DND-41 (cell line): ENCODE measurements around the gene CRY1.

Source experiments
- EZH2 ChIP-seq: IDR thresholded peaks from 3 replicates; pipeline ENCODE4 v1.6.1; 2012; ENCODE audit warnings: borderline replicate concordance, low read depth, mild to moderate bottlenecking, moderate library complexity, low read length, inconsistent platforms; ENCODE audit not compliant: severe bottlenecking
- TF ChIP-seq, protein P1 (sequence below): IDR thresholded peaks from 2 replicates; pipeline ENCODE4 v1.5.1; 2012; ENCODE audit warnings: borderline replicate concordance, low read length, moderate library complexity, mild to moderate bottlenecking; ENCODE audit not compliant: poor library complexity, severe bottlenecking; ENCODE audit errors: extremely low read depth

DNA sequence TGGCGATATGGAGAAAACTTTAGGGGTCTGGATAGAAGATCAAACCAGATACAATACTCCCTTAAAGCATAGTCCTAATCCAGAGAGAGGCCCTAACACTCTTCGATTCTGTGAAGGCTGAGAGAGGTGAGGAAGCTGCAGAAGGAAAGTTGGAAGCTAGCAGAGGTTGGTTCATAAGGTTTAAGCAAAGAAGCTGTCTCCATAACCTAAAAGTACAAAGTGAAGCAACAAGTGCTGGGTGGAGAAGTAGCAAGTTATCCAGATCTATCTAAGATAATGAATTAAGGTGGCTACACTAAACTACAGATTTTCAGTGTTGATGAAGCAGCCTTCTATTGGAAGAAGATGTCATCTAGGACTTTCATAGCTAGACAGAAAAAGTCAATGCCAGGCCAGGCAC lies 81.8 kb downstream of the CRY1 start:
- TF ChIP-seq, protein P1, sequence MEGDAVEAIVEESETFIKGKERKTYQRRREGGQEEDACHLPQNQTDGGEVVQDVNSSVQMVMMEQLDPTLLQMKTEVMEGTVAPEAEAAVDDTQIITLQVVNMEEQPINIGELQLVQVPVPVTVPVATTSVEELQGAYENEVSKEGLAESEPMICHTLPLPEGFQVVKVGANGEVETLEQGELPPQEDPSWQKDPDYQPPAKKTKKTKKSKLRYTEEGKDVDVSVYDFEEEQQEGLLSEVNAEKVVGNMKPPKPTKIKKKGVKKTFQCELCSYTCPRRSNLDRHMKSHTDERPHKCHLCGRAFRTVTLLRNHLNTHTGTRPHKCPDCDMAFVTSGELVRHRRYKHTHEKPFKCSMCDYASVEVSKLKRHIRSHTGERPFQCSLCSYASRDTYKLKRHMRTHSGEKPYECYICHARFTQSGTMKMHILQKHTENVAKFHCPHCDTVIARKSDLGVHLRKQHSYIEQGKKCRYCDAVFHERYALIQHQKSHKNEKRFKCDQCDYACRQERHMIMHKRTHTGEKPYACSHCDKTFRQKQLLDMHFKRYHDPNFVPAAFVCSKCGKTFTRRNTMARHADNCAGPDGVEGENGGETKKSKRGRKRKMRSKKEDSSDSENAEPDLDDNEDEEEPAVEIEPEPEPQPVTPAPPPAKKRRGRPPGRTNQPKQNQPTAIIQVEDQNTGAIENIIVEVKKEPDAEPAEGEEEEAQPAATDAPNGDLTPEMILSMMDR: no peak
- TF ChIP-seq EZH2: no peak
